HEK293 (cell line): ENCODE data around the gene CPN1.

Experiments
- CTCF ChIA-PET: fragments of 350-600 bp; formaldehyde crosslinking; extraction: SDS; loops from one replicate; lab custom pipeline; 2021; ENCODE audit warnings: antibody characterized with exemption; lab: Yijun Ruan, JAX
- POLR2A ChIA-PET: fragments of 300-600 bp; formaldehyde crosslinking; extraction: SDS; loops from one replicate; lab custom pipeline; 2020; ENCODE audit warnings: antibody characterized with exemption, inconsistent platforms; lab: Yijun Ruan, JAX
- H3K27ac ChIP-seq: fragments of 200-500 bp; sonication (Bioruptor generic); 2 replicates; pipeline ENCODE4 v1.5.1; 2014; ENCODE audit warnings: low read depth, low read length, control low read depth, inconsistent platforms; ENCODE audit errors: extremely low read depth
- H3K36me3 ChIP-seq, 2 experiments: fragments of 200-500 bp in 1 of 2; sonication (Bioruptor generic) in 1 of 2; 1 replicate in 1 of 2; 2 replicates in 1 of 2; pipeline ENCODE4 v1.5.1; 2014 to 2017; ENCODE audit warnings: inconsistent platforms in 2 of 2, low read length in 2 of 2; ENCODE audit not compliant: control insufficient read depth in 2 of 2, insufficient read depth in 1 of 2
- H3K4me1 ChIP-seq: fragments of 200-500 bp; sonication (Bioruptor generic); 2 replicates; pipeline ENCODE4 v1.5.1; 2014; ENCODE audit warnings: mild to moderate bottlenecking, low read length, inconsistent platforms; ENCODE audit not compliant: control insufficient read depth, insufficient read depth
- H3K4me3 ChIP-seq: 2 replicates; pipeline ENCODE4 v1.5.1; 2011; ENCODE audit warnings: low read depth, mild to moderate bottlenecking, control low read depth, low read length, moderate library complexity
- H3K9me3 ChIP-seq: fragments of 200-500 bp; sonication (Bioruptor generic); 2 replicates; pipeline ENCODE4 v1.5.1; 2014; ENCODE audit warnings: low read depth, low read length, inconsistent platforms; ENCODE audit not compliant: control insufficient read depth, insufficient read depth
- FEZF1 ChIP-seq: fragments of 450-650 bp; formaldehyde crosslinking; IDR thresholded peaks from 2 replicates; pipeline ENCODE4 v1.5.1; 2016; ENCODE audit warnings: missing biosample characterization, missing genetic modification characterization
- MEIS1 ChIP-seq: sonication (generic); formaldehyde crosslinking; IDR thresholded peaks from 2 replicates; pipeline ENCODE4 v1.8.1; 2022; ENCODE audit warnings: missing genetic modification reagents, mild to moderate bottlenecking, borderline replicate concordance
- PRDM2 ChIP-seq: fragments of 450-650 bp; formaldehyde crosslinking; IDR thresholded peaks from 2 replicates; pipeline ENCODE4 v1.5.1; 2016; ENCODE audit warnings: missing biosample characterization, missing genetic modification characterization, borderline replicate concordance
- SP3 ChIP-seq: fragments of 450-650 bp; formaldehyde crosslinking; IDR thresholded peaks from 2 replicates; pipeline ENCODE4 v1.5.1; 2016; ENCODE audit warnings: missing biosample characterization, missing genetic modification characterization
- TRIM28 ChIP-seq: IDR thresholded peaks from 2 replicates; pipeline ENCODE4 v1.6.1; 2011; ENCODE audit warnings: low read length, control low read depth, borderline replicate concordance
- ZBTB44 ChIP-seq: fragments of 450-650 bp; IDR thresholded peaks from 2 replicates; pipeline ENCODE4 v1.5.1; 2018; ENCODE audit warnings: missing biosample characterization, mild to moderate bottlenecking, missing genetic modification characterization
- ZFP37 ChIP-seq: fragments of 450-650 bp; formaldehyde crosslinking; IDR thresholded peaks from 2 replicates; pipeline ENCODE4 v1.5.1; 2016; ENCODE audit warnings: missing biosample characterization, missing genetic modification characterization
- ZNF16 ChIP-seq: fragments of 450-650 bp; formaldehyde crosslinking; IDR thresholded peaks from 2 replicates; pipeline ENCODE4 v1.5.1; 2016; ENCODE audit warnings: low read depth, missing biosample characterization, missing genetic modification characterization
- ZNF664 ChIP-seq: fragments of 450-650 bp; formaldehyde crosslinking; IDR thresholded peaks from 2 replicates; pipeline ENCODE4 v1.5.1; 2016; ENCODE audit warnings: missing biosample characterization, missing genetic modification characterization
- ZNF768 ChIP-seq: fragments of 450-650 bp; formaldehyde crosslinking; IDR thresholded peaks from 2 replicates; pipeline ENCODE4 v1.5.1; 2018; ENCODE audit warnings: missing biosample characterization, mild to moderate bottlenecking, missing genetic modification characterization

Gene CPN1

GRCh38 chr10:100027416-100027815 lies 54.3 kb downstream of the CPN1 start (continued):
- no peak for TF ChIP-seq ZFP37

- CTCF ChIA-PET: interaction anchor here (2.0 kb wide), 1 partner anchor 20 kb away, joined by 11 read pairs; no protein-coding TSS in a partner anchor
- TF ChIP-seq SP3 (no peak), TRIM28 (no peak), FEZF1 (peak; percentile 90)
- no peak overlapping the region for H3K4me3 ChIP-seq
- H3K4me1 ChIP-seq: no peaks in the 10 kb centered on the region
- no peak overlapping the region for H3K27ac ChIP-seq
- no peaks in the 10 kb centered on the region; the same call in 1 of the 2 replicates for H3K9me3 ChIP-seq
- POLR2A ChIA-PET: no interaction called here
- H3K36me3 ChIP-seq: no peaks in the 10 kb centered on the region
Observed at GRCh38 chr10:100025576-100025975, 56.1 kb downstream of the CPN1 start.

GRCh38 chr10:100024748-100025147 lies 56.9 kb downstream of the CPN1 start:
- Histone ChIP-seq H3K4me1 (peaks cover 4% of the 10 kb centered on the region; the same call in 1 of the 2 replicates), H3K27ac (no peak overlapping the region), H3K9me3 (no peaks in the 10 kb centered on the region; the same call in 1 of the 2 replicates), H3K36me3 (no peaks in the 10 kb centered on the region), H3K4me3 (no peak overlapping the region)
- TF ChIP-seq ZNF16 (tag by site-specific recombination) (no peak), ZNF768 (tag by site-specific recombination) (no peak), PRDM2 (no peak)
- POLR2A ChIA-PET: no interaction called here
- CTCF ChIA-PET: interaction anchor here (2.0 kb wide), 1 partner anchor 21 kb away, joined by 11 read pairs; no protein-coding TSS in a partner anchor

GRCh38 chr10:100022403-100022802 lies 59.3 kb downstream of the CPN1 start:
- Histone ChIP-seq H3K4me3 (no peak overlapping the region), H3K9me3 (no peaks in the 10 kb centered on the region), H3K27ac (no peak overlapping the region), H3K36me3 (no peaks in the 10 kb centered on the region), H3K4me1 (peaks cover 4% of the 10 kb centered on the region; the same call in 1 of the 2 replicates)
- 0 out of 2 replicates have a peak, but pooled peaks have one; percentile 17 for TF ChIP-seq ZNF664 (tag by site-specific recombination)
- TF ChIP-seq ZBTB44: peak; percentile 67
- TF ChIP-seq MEIS1 (CRISPR knock-in tag): no peak
- ChIA-PET POLR2A (no interaction called here), CTCF (interaction anchor here (0.6 to 3.9 kb wide), 5 partner anchors 12 to 230 kb away, joined by 3 to 18 read pairs (median 4); partner anchors contain the start of gene DNMBP)
